Measurements from ENCODE around the gene ASIC3. TPM values are rescaled to one million over a fixed set of nuclear protein-coding genes. Genes with fewer than 3 reads are reported as not detected.

The ASIC3 gene
- total and polyA plus RNA-seq, 2 of the 4 experiments (the other 2 are of a cell fraction) = 0.74 TPM; not detected in 1

DNA sequence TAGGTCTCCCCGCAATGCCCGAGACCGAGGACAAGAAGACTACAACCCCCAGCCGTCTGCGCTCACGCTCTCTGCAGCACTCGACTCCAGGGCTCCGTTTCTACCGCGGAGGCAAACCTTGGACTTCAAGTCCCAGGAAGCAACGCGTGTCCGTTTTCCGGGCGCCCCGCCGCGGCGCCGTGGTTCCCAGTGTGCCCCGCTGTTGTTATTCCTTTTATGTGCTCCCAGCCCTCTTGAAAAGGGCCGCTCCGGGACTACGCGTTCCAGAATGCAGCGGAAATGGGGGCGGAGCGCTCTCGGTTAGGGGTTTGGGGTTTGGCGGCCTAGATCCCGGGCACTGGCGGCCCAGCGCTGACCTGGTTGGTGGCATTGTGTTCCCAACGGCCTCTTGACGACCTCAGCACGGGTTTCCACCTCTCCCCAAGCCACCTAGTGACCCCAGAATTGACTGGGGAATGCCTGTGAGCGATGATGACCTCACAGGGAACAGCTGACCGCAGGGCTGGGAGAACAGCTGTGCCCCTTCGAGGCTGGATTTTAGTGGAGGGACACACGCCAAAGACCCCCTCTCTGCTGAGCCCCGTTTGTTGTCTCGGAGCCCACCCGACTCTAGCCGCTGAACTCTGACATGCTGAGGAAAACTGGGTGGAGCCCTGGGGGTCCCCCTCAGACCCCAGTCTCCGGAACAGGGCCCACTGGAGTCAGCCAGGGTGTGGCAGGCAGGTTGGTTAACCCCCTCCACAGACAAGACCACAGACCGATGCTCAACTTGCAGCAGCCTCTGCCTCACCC lies 9.9 kb downstream of the ASIC3 start:
- Histone ChIP-seq H3K79me1 (ENCODE audit: low read depth in 1 of 2, low read length in 2 of 2) (peaks cover 20 to 55% of the 10 kb centered on the region in 2 experiments), H3K4me1 (ENCODE audit: control insufficient read depth, insufficient read depth, low read length) (peaks cover 40% of the 10 kb centered on the region), H3K9me3 (ENCODE audit: control insufficient read depth, insufficient read depth, low read length) (no peaks in the 10 kb centered on the region), H3K4me3 (ENCODE audit: insufficient read depth, low read depth, low read length) (peak overlapping the region; percentile 38), H2BK15ac (ENCODE audit: low read depth, low read length) (peak overlapping the region; percentile 69; the same call in 2 of the 3 replicates), H3K14ac (replicated peaks; ENCODE audit: low read depth, low read length) (peak overlapping the region; percentile 97), H4K20me1 (ENCODE audit: insufficient read depth, low read length) (peaks cover 18% of the 10 kb centered on the region), H2BK20ac (ENCODE audit: low read depth, low read length) (peak overlapping the region; percentile 18), H3K9me1 (ENCODE audit: insufficient read depth, low read length) (peaks cover 12% of the 10 kb centered on the region; the same call in 1 of the 2 replicates), H3K4me2 (ENCODE audit: low read depth, low read length) (peak overlapping the region; percentile 80), H2BK5ac (ENCODE audit: low read depth, low read length, poor library complexity, severe bottlenecking) (peak overlapping the region; percentile 94), H4K8ac (ENCODE audit: low read depth in 2 of 2, low read length in 2 of 2) (peak overlapping the region; percentile 94 to 100), H3K4ac (ENCODE audit: low read depth, low read length) (peak overlapping the region; percentile 97), H4K91ac (ENCODE audit: insufficient read depth, low read depth, low read length) (peak overlapping the region; percentile 98), H2AK5ac (ENCODE audit: low read depth, low read length) (peak overlapping the region; percentile 95), H4K5ac (ENCODE audit: low read depth, low read length) (peak overlapping the region; percentile 80), H2AK9ac (replicated peaks; ENCODE audit: low read depth, low read length, poor library complexity) (peak overlapping the region; percentile 95), H3K18ac (ENCODE audit: low read depth, low read length) (peak overlapping the region; percentile 52), H3K27ac (ENCODE audit: insufficient read depth, low read length) (peak overlapping the region; percentile 91), H2AFZ (replicated peaks; ENCODE audit: low read length, poor library complexity) (peak overlapping the region; percentile 92), H2BK120ac (ENCODE audit: low read depth, low read length) (peak overlapping the region; percentile 84), H3K23ac (ENCODE audit: low read depth, low read length) (peak overlapping the region; percentile 91), H3K9ac (ENCODE audit: low read depth, low read length) (peak overlapping the region; percentile 82), H3K27me3 (ENCODE audit: control insufficient read depth, insufficient read depth, low read length) (no peaks in the 10 kb centered on the region), H3K36me3 (ENCODE audit: control insufficient read depth, insufficient read depth, low read length) (no peaks in the 10 kb centered on the region), H3K56ac (ENCODE audit: extremely low read depth, insufficient read depth, low read length) (peak overlapping the region; percentile 95)
- intact Hi-C loops (cut with micrococcal nuclease) = loop anchor here (2.0 kb wide), 1 partner anchor 23 kb away; the partner anchor contains the start of gene FASTK
- ATAC-seq (ENCODE audit: low read depth) (peak; percentile 86), DNase-seq (peak; percentile 100)
- ChIA-PET CTCF (interaction anchor here (0.8 kb wide), 1 partner anchor 1771 kb away, joined by 3 read pairs; no protein-coding TSS in a partner anchor), POLR2A (ENCODE audit: unreplicated experiment) (interaction anchor here (0.6 kb wide), 1 partner anchor 51 kb away, joined by 6 read pairs; no protein-coding TSS in a partner anchor)
- dilution Hi-C loops (cut with HindIII; ENCODE audit: low sequenced_read_pairs, unreplicated experiment) = no loop called here
- BruUV-seq (replicated peaks) = no TSS peak
- 0% methylated on average over 16 of the region's 46 CpGs; no CpG with 5 or more reads in 1 of the 2 experiments for WGBS, 2 experiments (ENCODE audit: extremely low coverage in 2 of 2, insufficient read length in 1 of 2)
- in situ Hi-C loops (cut with MboI; ENCODE audit: low sequenced_read_pairs) = no loop called here
- no peak for TF ChIP-seq CEBPB (IDR thresholded peaks at IDR 0.05; ENCODE audit: low read depth, low read length)
- TF ChIP-seq, protein P1, sequence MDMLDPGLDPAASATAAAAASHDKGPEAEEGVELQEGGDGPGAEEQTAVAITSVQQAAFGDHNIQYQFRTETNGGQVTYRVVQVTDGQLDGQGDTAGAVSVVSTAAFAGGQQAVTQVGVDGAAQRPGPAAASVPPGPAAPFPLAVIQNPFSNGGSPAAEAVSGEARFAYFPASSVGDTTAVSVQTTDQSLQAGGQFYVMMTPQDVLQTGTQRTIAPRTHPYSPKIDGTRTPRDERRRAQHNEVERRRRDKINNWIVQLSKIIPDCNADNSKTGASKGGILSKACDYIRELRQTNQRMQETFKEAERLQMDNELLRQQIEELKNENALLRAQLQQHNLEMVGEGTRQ (IDR thresholded peaks at IDR 0.05; ENCODE audit: low read depth, low read length) = no peak; the same call in 1 of the 2 replicates
- TF ChIP-seq CHD1 (IDR thresholded peaks at IDR 0.05; ENCODE audit: low read depth, low read length) = no peak; the same call in 1 of the 2 replicates
- TF ChIP-seq, protein P2, sequence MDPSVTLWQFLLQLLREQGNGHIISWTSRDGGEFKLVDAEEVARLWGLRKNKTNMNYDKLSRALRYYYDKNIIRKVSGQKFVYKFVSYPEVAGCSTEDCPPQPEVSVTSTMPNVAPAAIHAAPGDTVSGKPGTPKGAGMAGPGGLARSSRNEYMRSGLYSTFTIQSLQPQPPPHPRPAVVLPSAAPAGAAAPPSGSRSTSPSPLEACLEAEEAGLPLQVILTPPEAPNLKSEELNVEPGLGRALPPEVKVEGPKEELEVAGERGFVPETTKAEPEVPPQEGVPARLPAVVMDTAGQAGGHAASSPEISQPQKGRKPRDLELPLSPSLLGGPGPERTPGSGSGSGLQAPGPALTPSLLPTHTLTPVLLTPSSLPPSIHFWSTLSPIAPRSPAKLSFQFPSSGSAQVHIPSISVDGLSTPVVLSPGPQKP (IDR thresholded peaks at IDR 0.05; ENCODE audit: borderline replicate concordance, low read depth, low read length) = no peak
- TF ChIP-seq POLR2A (IDR thresholded peaks at IDR 0.05; ENCODE audit: low read depth, low read length) = no peak; the same call in 1 of the 2 replicates
- TF ChIP-seq FOS (IDR thresholded peaks at IDR 0.05; ENCODE audit: low read depth, low read length) = no peak
- TF ChIP-seq, protein P3, sequence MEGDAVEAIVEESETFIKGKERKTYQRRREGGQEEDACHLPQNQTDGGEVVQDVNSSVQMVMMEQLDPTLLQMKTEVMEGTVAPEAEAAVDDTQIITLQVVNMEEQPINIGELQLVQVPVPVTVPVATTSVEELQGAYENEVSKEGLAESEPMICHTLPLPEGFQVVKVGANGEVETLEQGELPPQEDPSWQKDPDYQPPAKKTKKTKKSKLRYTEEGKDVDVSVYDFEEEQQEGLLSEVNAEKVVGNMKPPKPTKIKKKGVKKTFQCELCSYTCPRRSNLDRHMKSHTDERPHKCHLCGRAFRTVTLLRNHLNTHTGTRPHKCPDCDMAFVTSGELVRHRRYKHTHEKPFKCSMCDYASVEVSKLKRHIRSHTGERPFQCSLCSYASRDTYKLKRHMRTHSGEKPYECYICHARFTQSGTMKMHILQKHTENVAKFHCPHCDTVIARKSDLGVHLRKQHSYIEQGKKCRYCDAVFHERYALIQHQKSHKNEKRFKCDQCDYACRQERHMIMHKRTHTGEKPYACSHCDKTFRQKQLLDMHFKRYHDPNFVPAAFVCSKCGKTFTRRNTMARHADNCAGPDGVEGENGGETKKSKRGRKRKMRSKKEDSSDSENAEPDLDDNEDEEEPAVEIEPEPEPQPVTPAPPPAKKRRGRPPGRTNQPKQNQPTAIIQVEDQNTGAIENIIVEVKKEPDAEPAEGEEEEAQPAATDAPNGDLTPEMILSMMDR (conservative IDR thresholded peaks at IDR 0.05; ENCODE audit: low read depth, low read length) = no peak
- peak; percentile 70; the same call in 1 of the 2 replicates for TF ChIP-seq MXI1 (IDR thresholded peaks at IDR 0.05; ENCODE audit: borderline replicate concordance, low read depth, low read length)
- peak; percentile 26; the same call in 1 of the 2 replicates for TF ChIP-seq MAZ (IDR thresholded peaks at IDR 0.05; ENCODE audit: borderline replicate concordance, low read depth, low read length)
- TF ChIP-seq RAD21 (IDR thresholded peaks at IDR 0.05; ENCODE audit: low read length) = no peak
- no peak for TF ChIP-seq NFE2L2 (IDR thresholded peaks at IDR 0.05; ENCODE audit: low read depth, low read length)
- no peak for TF ChIP-seq MAFK (IDR thresholded peaks at IDR 0.05; ENCODE audit: low read depth, low read length)
- TF ChIP-seq SMC3 (IDR thresholded peaks at IDR 0.05; ENCODE audit: low read depth, low read length) = no peak

Measured in IMR-90 (cell line).